ENCODE data around the gene NFATC4. TPM values are rescaled to one million over a fixed set of nuclear protein-coding genes. Genes with fewer than 3 reads are reported as not detected.

The NFATC4 gene
- total RNA-seq, 1 experiment from 2014 or later, result 60.7 TPM

DNA sequence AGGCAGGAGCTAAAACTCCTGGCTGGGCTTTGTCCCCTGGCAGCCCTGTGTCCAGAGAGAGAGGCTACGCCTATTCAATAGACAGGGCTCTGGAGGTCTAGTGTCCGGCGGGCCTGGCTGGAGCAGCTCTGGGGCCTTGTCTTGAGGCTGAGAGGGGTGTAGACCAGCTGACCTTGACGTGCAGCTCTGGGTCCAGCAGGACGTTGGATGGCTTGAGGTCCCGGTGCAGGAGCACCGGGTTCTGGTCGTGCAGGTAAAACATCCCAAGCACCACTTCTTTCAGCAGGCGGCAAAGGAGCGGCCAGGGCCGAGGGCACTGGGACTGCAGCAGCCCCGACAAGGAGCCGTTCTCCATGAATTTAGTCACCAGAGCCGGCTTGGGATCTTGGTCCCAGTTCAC, 29.1 kb upstream of the NFATC4 start:
- H3K27ac Mint-ChIP-seq, result no peak overlapping the region
- peaks cover 97% of the 10 kb centered on the region for H3K27me3 Mint-ChIP-seq (ENCODE audit: low read depth)
- ChIA-PET POLR2A (no interaction called here), CTCF (interaction anchor here (0.6 to 17.1 kb wide), 10 partner anchors 13 to 1179 kb away, joined by 3 to 518 read pairs (median 9); partner anchors contain the start of genes CBLN3, CIDEB, KHNYN and LTB4R)
- ATAC-seq (no peak), DNase-seq (ENCODE audit: low spot score) (no peak)
- peaks cover 16% of the 10 kb centered on the region for H3K4me1 Mint-ChIP-seq
- no peaks in the 10 kb centered on the region for H3K36me3 Mint-ChIP-seq
- H3K4me3 Mint-ChIP-seq, result peak overlapping the region; percentile 80
- TF ChIP-seq, protein P1, sequence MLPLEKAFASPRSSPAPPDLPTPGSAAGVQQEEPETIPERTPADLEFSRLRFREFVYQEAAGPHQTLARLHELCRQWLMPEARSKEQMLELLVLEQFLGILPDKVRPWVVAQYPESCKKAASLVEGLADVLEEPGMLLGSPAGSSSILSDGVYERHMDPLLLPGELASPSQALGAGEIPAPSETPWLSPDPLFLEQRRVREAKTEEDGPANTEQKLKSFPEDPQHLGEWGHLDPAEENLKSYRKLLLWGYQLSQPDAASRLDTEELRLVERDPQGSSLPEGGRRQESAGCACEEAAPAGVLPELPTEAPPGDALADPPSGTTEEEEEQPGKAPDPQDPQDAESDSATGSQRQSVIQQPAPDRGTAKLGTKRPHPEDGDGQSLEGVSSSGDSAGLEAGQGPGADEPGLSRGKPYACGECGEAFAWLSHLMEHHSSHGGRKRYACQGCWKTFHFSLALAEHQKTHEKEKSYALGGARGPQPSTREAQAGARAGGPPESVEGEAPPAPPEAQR (CRISPR knock-in tag; IDR thresholded peaks at IDR 0.05), result no peak
- no peak for TF ChIP-seq TP53 (CRISPR knock-in tag; IDR thresholded peaks at IDR 0.05)
- TF ChIP-seq, protein P2, sequence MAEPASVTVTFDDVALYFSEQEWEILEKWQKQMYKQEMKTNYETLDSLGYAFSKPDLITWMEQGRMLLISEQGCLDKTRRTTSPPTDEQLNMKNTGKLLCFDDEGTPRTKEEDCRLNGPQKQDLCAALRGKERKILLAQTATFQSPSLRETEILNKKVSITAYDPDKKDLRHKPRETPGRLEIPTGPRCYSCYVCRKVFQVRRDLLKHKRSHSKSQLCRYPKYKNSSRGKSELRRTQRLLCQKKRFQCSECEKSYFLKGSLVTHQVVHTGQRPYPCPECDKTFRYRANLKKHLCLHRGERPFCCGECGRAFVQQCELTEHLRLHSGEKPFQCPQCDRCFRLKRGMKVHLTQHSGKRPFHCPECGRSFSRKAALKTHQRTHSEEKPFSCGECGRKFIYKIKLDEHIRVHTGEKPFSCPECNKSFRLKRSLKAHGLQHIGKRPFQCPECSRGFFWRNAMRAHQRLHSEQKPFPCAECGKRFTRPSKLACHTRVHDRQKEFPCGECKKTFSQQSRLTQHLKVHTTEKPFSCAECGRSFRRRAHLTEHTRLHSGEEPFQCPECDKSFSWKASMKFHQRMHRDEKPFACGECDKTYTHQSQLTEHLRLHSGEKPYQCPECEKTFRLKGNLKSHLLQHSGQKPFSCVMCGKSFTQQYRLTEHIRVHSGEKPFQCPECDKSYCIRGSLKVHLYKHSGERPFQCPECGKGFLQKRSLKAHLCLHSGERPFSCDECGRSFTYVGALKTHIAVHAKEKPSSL (CRISPR knock-in tag; conservative IDR thresholded peaks at IDR 0.05), result no peak
- no peaks in the 10 kb centered on the region for H3K9me3 Mint-ChIP-seq

DNA sequence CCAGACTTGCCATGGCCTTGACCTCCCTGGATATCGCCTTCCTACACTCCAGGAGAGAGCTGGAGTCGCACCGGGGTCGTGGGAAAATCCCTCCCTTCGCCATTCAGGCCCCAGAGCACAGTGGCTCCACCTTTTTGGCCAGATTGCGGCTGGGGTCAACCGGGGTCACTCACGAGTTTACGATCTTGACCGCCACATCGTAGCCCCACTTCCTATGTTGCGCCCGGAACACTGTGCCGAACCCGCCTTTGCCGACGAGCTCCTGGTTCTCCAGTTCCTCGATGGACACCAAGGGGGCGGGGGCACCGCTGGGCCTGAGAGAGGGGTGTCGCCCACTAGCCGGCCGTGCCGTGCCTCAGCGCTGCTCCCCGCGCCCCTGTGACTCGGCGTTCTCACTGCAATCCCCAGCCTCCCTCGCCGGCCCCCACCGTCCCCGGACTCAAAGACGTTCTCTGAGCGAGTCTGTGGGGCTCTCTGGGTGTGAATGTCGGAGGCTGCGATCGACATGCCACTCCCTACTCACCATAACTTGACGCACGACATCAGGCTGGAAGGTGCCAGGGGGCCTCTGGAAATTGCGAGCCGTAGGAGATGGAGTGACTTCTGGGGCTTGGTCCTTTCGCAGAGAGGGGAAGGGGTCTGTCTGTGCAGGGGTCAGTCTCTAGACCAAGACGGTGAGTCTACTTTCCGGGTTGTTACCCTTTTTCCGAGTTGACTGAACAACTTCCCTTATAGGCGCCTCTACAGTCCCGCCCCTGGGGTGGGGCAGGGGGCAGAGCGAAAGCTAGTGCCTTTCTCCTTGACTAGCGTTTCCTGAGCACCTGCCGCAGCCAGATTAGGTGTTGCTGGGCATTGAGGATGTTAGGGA, 28.5 kb upstream of the NFATC4 start, which contains the start of gene RIPK3:
RIPK3 (minus strand) TSS at position 708 of the 868 bp plus-strand sequence; CDS start at position 543, 165 bp downstream.
- ATAC-seq (peak; percentile 69), DNase-seq (ENCODE audit: low spot score) (peak; percentile 68)
- H3K4me3 Mint-ChIP-seq, result peak within 1 kb of the TSS; percentile 80
- peaks cover 95% of the 10 kb centered on the region for H3K27me3 Mint-ChIP-seq (ENCODE audit: low read depth)
- TF ChIP-seq, protein P3, sequence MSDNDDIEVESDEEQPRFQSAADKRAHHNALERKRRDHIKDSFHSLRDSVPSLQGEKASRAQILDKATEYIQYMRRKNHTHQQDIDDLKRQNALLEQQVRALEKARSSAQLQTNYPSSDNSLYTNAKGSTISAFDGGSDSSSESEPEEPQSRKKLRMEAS (CRISPR knock-in tag; IDR thresholded peaks at IDR 0.05), result peak; percentile 26; the same call in 1 of the 2 replicates
- no peak for TF ChIP-seq ZNF219 (CRISPR knock-in tag; IDR thresholded peaks at IDR 0.05; ENCODE audit: borderline replicate concordance)
- no peak for TF ChIP-seq ZNF423 (CRISPR knock-in tag; IDR thresholded peaks at IDR 0.05)
- TF ChIP-seq TCF7 (CRISPR knock-in tag; IDR thresholded peaks at IDR 0.05; ENCODE audit: low read depth), result no peak
- TF ChIP-seq, protein P4, sequence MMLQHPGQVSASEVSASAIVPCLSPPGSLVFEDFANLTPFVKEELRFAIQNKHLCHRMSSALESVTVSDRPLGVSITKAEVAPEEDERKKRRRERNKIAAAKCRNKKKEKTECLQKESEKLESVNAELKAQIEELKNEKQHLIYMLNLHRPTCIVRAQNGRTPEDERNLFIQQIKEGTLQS (CRISPR knock-in tag; conservative IDR thresholded peaks at IDR 0.05), result no peak
- TF ChIP-seq, protein P5, sequence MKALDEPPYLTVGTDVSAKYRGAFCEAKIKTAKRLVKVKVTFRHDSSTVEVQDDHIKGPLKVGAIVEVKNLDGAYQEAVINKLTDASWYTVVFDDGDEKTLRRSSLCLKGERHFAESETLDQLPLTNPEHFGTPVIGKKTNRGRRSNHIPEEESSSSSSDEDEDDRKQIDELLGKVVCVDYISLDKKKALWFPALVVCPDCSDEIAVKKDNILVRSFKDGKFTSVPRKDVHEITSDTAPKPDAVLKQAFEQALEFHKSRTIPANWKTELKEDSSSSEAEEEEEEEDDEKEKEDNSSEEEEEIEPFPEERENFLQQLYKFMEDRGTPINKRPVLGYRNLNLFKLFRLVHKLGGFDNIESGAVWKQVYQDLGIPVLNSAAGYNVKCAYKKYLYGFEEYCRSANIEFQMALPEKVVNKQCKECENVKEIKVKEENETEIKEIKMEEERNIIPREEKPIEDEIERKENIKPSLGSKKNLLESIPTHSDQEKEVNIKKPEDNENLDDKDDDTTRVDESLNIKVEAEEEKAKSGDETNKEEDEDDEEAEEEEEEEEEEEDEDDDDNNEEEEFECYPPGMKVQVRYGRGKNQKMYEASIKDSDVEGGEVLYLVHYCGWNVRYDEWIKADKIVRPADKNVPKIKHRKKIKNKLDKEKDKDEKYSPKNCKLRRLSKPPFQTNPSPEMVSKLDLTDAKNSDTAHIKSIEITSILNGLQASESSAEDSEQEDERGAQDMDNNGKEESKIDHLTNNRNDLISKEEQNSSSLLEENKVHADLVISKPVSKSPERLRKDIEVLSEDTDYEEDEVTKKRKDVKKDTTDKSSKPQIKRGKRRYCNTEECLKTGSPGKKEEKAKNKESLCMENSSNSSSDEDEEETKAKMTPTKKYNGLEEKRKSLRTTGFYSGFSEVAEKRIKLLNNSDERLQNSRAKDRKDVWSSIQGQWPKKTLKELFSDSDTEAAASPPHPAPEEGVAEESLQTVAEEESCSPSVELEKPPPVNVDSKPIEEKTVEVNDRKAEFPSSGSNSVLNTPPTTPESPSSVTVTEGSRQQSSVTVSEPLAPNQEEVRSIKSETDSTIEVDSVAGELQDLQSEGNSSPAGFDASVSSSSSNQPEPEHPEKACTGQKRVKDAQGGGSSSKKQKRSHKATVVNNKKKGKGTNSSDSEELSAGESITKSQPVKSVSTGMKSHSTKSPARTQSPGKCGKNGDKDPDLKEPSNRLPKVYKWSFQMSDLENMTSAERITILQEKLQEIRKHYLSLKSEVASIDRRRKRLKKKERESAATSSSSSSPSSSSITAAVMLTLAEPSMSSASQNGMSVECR (CRISPR knock-in tag; IDR thresholded peaks at IDR 0.05; ENCODE audit: borderline replicate concordance), result no peak
- TF ChIP-seq ZNF396 (CRISPR knock-in tag; IDR thresholded peaks at IDR 0.05; ENCODE audit: borderline replicate concordance), result no peak
- TF ChIP-seq, protein P6, sequence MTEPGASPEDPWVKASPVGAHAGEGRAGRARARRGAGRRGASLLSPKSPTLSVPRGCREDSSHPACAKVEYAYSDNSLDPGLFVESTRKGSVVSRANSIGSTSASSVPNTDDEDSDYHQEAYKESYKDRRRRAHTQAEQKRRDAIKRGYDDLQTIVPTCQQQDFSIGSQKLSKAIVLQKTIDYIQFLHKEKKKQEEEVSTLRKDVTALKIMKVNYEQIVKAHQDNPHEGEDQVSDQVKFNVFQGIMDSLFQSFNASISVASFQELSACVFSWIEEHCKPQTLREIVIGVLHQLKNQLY (CRISPR knock-in tag; IDR thresholded peaks at IDR 0.05), result no peak
- TF ChIP-seq SP1 (CRISPR knock-in tag; conservative IDR thresholded peaks at IDR 0.05), result peak; percentile 32; the same call in 1 of the 2 replicates
- TF ChIP-seq KAT7 (CRISPR knock-in tag; IDR thresholded peaks at IDR 0.05; ENCODE audit: borderline replicate concordance), result no peak
- no peak for TF ChIP-seq GTF2I (CRISPR knock-in tag; conservative IDR thresholded peaks at IDR 0.05)
- peaks cover 13% of the 10 kb centered on the region for H3K4me1 Mint-ChIP-seq
- POLR2A ChIA-PET, result no interaction called here
- H3K9me3 Mint-ChIP-seq, result no peaks in the 10 kb centered on the region
- CTCF ChIA-PET, result interaction anchor here (1.0 to 17.1 kb wide), 11 partner anchors 12 to 246 kb away, joined by 3 to 518 read pairs (median 8); partner anchors contain the start of genes CBLN3, CIDEB, KHNYN and LTB4R
- no peak within 1 kb of the TSS for H3K27ac Mint-ChIP-seq
- H3K36me3 Mint-ChIP-seq, result no peaks in the 10 kb centered on the region
